Measurements from ENCODE around the gene NID2. TPM values are rescaled to one million over a fixed set of nuclear protein-coding genes. Genes with fewer than 3 reads are reported as not detected.

The NID2 gene
- total RNA-seq, 1 experiment from 2014 or later: 6.6 TPM

DNA sequence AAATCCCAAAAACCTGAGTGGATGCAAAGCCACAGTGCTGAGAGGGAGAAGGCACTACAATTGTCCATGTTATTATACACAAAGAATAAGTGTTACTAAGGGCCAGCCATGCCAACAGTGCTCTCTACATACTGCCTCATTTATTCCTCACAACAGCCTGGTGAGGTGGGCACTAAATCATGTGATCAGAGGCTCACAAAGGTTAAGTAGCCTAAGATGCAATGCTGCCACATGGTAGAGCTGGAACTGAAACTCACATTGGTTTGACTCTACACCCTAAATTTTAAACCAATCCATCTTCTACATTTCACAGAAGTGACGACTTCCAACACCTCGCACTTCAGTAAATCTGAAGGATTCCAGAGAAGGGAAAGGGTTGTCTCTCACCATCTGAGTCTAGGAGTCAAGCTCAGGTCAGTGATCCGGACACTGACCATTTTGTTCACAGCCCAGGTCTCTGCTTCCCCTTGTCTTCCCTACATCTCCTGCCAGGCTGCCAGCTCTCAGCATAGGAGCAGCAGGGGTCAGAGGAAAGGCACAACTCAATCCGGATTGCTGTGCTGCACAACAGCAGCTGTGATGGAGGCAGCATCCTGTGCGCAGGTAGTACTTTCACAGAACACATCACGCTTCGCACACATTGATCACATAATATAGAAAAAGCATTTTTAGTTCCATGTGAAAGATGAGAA is 29.6 kb downstream of the NID2 start:
- Histone ChIP-seq H3K23ac (ENCODE audit: insufficient read length, low read depth, low read length) (no peak overlapping the region), H2AFZ (ENCODE audit: low read length) (no peak overlapping the region), H3K23me2 (ENCODE audit: insufficient read length, low read depth, low read length, poor library complexity, severe bottlenecking) (no peaks in the 10 kb centered on the region), H3K18ac (ENCODE audit: insufficient read length, low read depth, low read length) (no peak overlapping the region), H3K79me2 (ENCODE audit: insufficient read depth, low read length) (no peaks in the 10 kb centered on the region), H2BK120ac (ENCODE audit: low read depth, low read length, poor library complexity, severe bottlenecking) (no peak overlapping the region), H2BK12ac (ENCODE audit: insufficient read length, low read depth, low read length) (no peak overlapping the region), H2BK5ac (ENCODE audit: insufficient read length, low read length) (no peak overlapping the region), H3K56ac (ENCODE audit: insufficient read length, low read depth, low read length) (no peak overlapping the region), H3K9me3 (ENCODE audit: control insufficient read depth, low read depth, low read length) (no peaks in the 10 kb centered on the region), H3K4ac (ENCODE audit: low read depth, low read length) (no peak overlapping the region), H4K91ac (ENCODE audit: insufficient read length, low read depth, low read length) (no peak overlapping the region), H3K27ac (ENCODE audit: insufficient read length, low read depth, low read length) (no peak overlapping the region), H3K27me3 (ENCODE audit: insufficient read depth, low read length) (no peaks in the 10 kb centered on the region), H3K9ac (ENCODE audit: extremely low read depth, insufficient read length, low read length) (no peak overlapping the region), H4K8ac (replicated peaks; ENCODE audit: insufficient read length, low read depth, low read length) (no peak overlapping the region), H3T11ph (ENCODE audit: low read length) (no peak overlapping the region), H2BK20ac (ENCODE audit: low read depth, low read length, poor library complexity, severe bottlenecking) (no peak overlapping the region), H3K4me1 (ENCODE audit: insufficient read depth, low read length) (no peaks in the 10 kb centered on the region), H2BK15ac (ENCODE audit: low read depth, low read length) (no peak overlapping the region), H2AK5ac (ENCODE audit: insufficient read length, low read length) (no peak overlapping the region), H3K79me1 (ENCODE audit: insufficient read depth, low read depth, low read length, poor library complexity, severe bottlenecking) (no peaks in the 10 kb centered on the region), H4K20me1 (ENCODE audit: control insufficient read depth, insufficient read depth, insufficient read length) (no peaks in the 10 kb centered on the region), H4K5ac (ENCODE audit: insufficient read length, low read depth, low read length) (no peak overlapping the region), H3K14ac (ENCODE audit: insufficient read depth, low read length) (no peak overlapping the region), H3K4me2 (ENCODE audit: insufficient read depth, insufficient read length, low read length) (no peak overlapping the region)
- no peak overlapping the region for H3K4me3 Mint-ChIP-seq
- peaks cover 0 to 4% of the 10 kb centered on the region in 2 experiments; a peak in 1 of 5 replicates for H3K9me3 Mint-ChIP-seq
- no peaks in the 10 kb centered on the region; the same call in 1 of the 2 replicates for H3K27me3 Mint-ChIP-seq (ENCODE audit: low read depth)
- H3K27ac Mint-ChIP-seq: no peak overlapping the region
- DNase-seq: no peak
- TF ChIP-seq, protein P1, sequence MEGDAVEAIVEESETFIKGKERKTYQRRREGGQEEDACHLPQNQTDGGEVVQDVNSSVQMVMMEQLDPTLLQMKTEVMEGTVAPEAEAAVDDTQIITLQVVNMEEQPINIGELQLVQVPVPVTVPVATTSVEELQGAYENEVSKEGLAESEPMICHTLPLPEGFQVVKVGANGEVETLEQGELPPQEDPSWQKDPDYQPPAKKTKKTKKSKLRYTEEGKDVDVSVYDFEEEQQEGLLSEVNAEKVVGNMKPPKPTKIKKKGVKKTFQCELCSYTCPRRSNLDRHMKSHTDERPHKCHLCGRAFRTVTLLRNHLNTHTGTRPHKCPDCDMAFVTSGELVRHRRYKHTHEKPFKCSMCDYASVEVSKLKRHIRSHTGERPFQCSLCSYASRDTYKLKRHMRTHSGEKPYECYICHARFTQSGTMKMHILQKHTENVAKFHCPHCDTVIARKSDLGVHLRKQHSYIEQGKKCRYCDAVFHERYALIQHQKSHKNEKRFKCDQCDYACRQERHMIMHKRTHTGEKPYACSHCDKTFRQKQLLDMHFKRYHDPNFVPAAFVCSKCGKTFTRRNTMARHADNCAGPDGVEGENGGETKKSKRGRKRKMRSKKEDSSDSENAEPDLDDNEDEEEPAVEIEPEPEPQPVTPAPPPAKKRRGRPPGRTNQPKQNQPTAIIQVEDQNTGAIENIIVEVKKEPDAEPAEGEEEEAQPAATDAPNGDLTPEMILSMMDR (conservative IDR thresholded peaks at IDR 0.05): no peak
- H3K4me1 Mint-ChIP-seq: peaks cover 2 to 3% of the 10 kb centered on the region in 2 experiments
- peaks cover 0 to 3% (median 0%) of the 10 kb centered on the region in 3 experiments; a peak in 1 of 7 replicates for H3K36me3 Mint-ChIP-seq (ENCODE audit: insufficient read depth in 1 of 3, low read depth in 3 of 3)
- no CpG with 5 or more reads among the region's 7 CpGs for WGBS (ENCODE audit: extremely low coverage, insufficient read length, low lambda C conversion rate)

Data from H9 (cell line).